IMR-90 (cell line): ENCODE results near the gene SDK1. TPM values are rescaled to one million over a fixed set of nuclear protein-coding genes. Genes with fewer than 3 reads are reported as not detected.

ENCODE experiments used
- ATAC-seq: fragments of 200-7000 bp; cut with Tn5 transposase; 2 replicates; pipeline ENCODE4 v1.9.1; 2020; ENCODE audit warnings: low read depth, mild to moderate bottlenecking, moderate library complexity
- BruUV-seq: library from RNA; stranded (reverse); fragments of 400-500 nt; replicated peaks from 2 replicates; lab custom pipeline; 2021; lab: Mats Ljungman, UMichigan
- CTCF ChIA-PET: fragments of 300-600 bp; formaldehyde crosslinking; extraction: SDS; loops from one replicate; lab custom pipeline; 2021; ENCODE audit warnings: antibody characterized with exemption; lab: Yijun Ruan, JAX
- POLR2A ChIA-PET: fragments of 300-600 bp; sonication (Branson Sonifier 250); formaldehyde crosslinking; loops from one replicate; lab custom pipeline; 2022; ENCODE audit warnings: antibody characterized with exemption; ENCODE audit not compliant: unreplicated experiment; lab: Charles Lee
- DNase-seq: peaks from one replicate; pipeline ENCODE4 v3.0.0; 2013
- H2AFZ ChIP-seq: replicated peaks from 2 replicates; pipeline ENCODE3; 2013; ENCODE audit warnings: low read length, mild to moderate bottlenecking; ENCODE audit not compliant: poor library complexity
- H2AK5ac ChIP-seq: 2 replicates; pipeline ENCODE4 v1.6.1; 2013; ENCODE audit warnings: low read depth, low read length, inconsistent platforms
- H2AK9ac ChIP-seq: replicated peaks from 2 replicates; pipeline ENCODE3; 2013; ENCODE audit warnings: mild to moderate bottlenecking, low read depth, low read length, moderate library complexity; ENCODE audit not compliant: poor library complexity
- H2BK120ac ChIP-seq: 2 replicates; pipeline ENCODE4 v1.6.1; 2013; ENCODE audit warnings: low read depth, low read length, inconsistent platforms
- H2BK15ac ChIP-seq: 3 replicates; pipeline ENCODE4 v1.6.1; 2013; ENCODE audit warnings: low read depth, low read length, inconsistent platforms
- H2BK20ac ChIP-seq: 2 replicates; pipeline ENCODE4 v1.6.1; 2013; ENCODE audit warnings: low read depth, mild to moderate bottlenecking, inconsistent platforms, low read length, moderate library complexity
- H2BK5ac ChIP-seq: 2 replicates; pipeline ENCODE4 v1.6.1; 2013; ENCODE audit warnings: mild to moderate bottlenecking, low read depth, low read length, inconsistent platforms; ENCODE audit not compliant: poor library complexity, severe bottlenecking
- H3K14ac ChIP-seq: replicated peaks from 2 replicates; pipeline ENCODE4 v1.6.1; 2013; ENCODE audit warnings: low read depth, low read length, inconsistent platforms
- H3K18ac ChIP-seq: 2 replicates; pipeline ENCODE4 v1.6.1; 2013; ENCODE audit warnings: low read depth, low read length, control low read depth
- H3K23ac ChIP-seq: 2 replicates; pipeline ENCODE4 v1.6.1; 2013; ENCODE audit warnings: low read depth, low read length, inconsistent platforms
- H3K27ac ChIP-seq: 2 replicates; pipeline ENCODE4 v1.5.1; 2013; ENCODE audit warnings: mild to moderate bottlenecking, control low read depth, low read length; ENCODE audit not compliant: insufficient read depth
- H3K27me3 ChIP-seq: 2 replicates; pipeline ENCODE4 v1.6.1; 2013; ENCODE audit warnings: low read length; ENCODE audit not compliant: control insufficient read depth, insufficient read depth
- H3K36me3 ChIP-seq: 2 replicates; pipeline ENCODE4 v1.6.1; 2013; ENCODE audit warnings: low read length, mixed read lengths; ENCODE audit not compliant: control insufficient read depth, insufficient read depth
- H3K4ac ChIP-seq: 2 replicates; pipeline ENCODE4 v1.6.1; 2013; ENCODE audit warnings: low read depth, low read length, inconsistent platforms
- H3K4me1 ChIP-seq: 2 replicates; pipeline ENCODE4 v1.6.1; 2013; ENCODE audit warnings: low read length, mixed read lengths; ENCODE audit not compliant: control insufficient read depth, insufficient read depth
- H3K4me2 ChIP-seq: 2 replicates; pipeline ENCODE4 v1.6.1; 2013; ENCODE audit warnings: low read depth, mild to moderate bottlenecking, control low read depth, low read length, moderate library complexity
- H3K4me3 ChIP-seq: 2 replicates; pipeline ENCODE4 v1.5.1; 2013; ENCODE audit warnings: low read depth, mild to moderate bottlenecking, control low read depth, low read length, moderate library complexity; ENCODE audit not compliant: insufficient read depth
- H3K56ac ChIP-seq: 2 replicates; pipeline ENCODE4 v1.6.1; 2013; ENCODE audit warnings: low read length, inconsistent platforms; ENCODE audit not compliant: insufficient read depth; ENCODE audit errors: extremely low read depth
- H3K79me1 ChIP-seq, 2 experiments: 2 replicates each; pipeline ENCODE4 v1.6.1; 2013; ENCODE audit warnings: low read length in 2 of 2, inconsistent platforms in 1 of 2, low read depth in 1 of 2
- H3K9ac ChIP-seq: 2 replicates; pipeline ENCODE4 v1.6.1; 2013; ENCODE audit warnings: low read depth, low read length, control low read depth
- H3K9me1 ChIP-seq: 2 replicates; pipeline ENCODE4 v1.6.1; 2013; ENCODE audit warnings: low read length, inconsistent platforms; ENCODE audit not compliant: insufficient read depth
- H3K9me3 ChIP-seq: 2 replicates; pipeline ENCODE4 v1.6.1; 2013; ENCODE audit warnings: low read length; ENCODE audit not compliant: control insufficient read depth, insufficient read depth
- H4K20me1 ChIP-seq: 2 replicates; pipeline ENCODE4 v1.6.1; 2013; ENCODE audit warnings: low read length, inconsistent platforms; ENCODE audit not compliant: insufficient read depth
- H4K5ac ChIP-seq: 2 replicates; pipeline ENCODE4 v1.6.1; 2013; ENCODE audit warnings: mild to moderate bottlenecking, low read depth, low read length, control low read depth
- H4K8ac ChIP-seq, 2 experiments: 2 replicates each; pipeline ENCODE4 v1.6.1; 2013; ENCODE audit warnings: low read depth in 2 of 2, low read length in 2 of 2, control low read depth in 1 of 2, inconsistent platforms in 1 of 2
- H4K91ac ChIP-seq: 2 replicates; pipeline ENCODE4 v1.6.1; 2013; ENCODE audit warnings: low read depth, low read length, inconsistent platforms; ENCODE audit not compliant: insufficient read depth
- BHLHE40 ChIP-seq: fragments of 150-350 bp; IDR thresholded peaks from 2 replicates; pipeline ENCODE4 v1.6.1; 2016; ENCODE audit warnings: mild to moderate bottlenecking, low read depth, low read length
- CEBPB ChIP-seq: IDR thresholded peaks from 2 replicates; pipeline ENCODE4 v1.6.1; 2012; ENCODE audit warnings: low read depth, low read length, improper control_type of control experiment
- CHD1 ChIP-seq: IDR thresholded peaks from 2 replicates; pipeline ENCODE4 v1.6.1; 2012; ENCODE audit warnings: low read depth, low read length, improper control_type of control experiment
- ELK1 ChIP-seq: fragments of 150-350 bp; IDR thresholded peaks from 2 replicates; pipeline ENCODE4 v1.6.1; 2016; ENCODE audit warnings: low read depth, mild to moderate bottlenecking, low read length, moderate library complexity, borderline replicate concordance
- FOS ChIP-seq: fragments of 150-350 bp; IDR thresholded peaks from 2 replicates; pipeline ENCODE4 v1.6.1; 2016; ENCODE audit warnings: low read depth, low read length
- MAFK ChIP-seq: IDR thresholded peaks from 2 replicates; pipeline ENCODE4 v1.6.1; 2012; ENCODE audit warnings: low read depth, low read length, improper control_type of control experiment
- MAZ ChIP-seq: IDR thresholded peaks from 2 replicates; pipeline ENCODE4 v1.6.1; 2012; ENCODE audit warnings: low read depth, mild to moderate bottlenecking, low read length, improper control_type of control experiment, moderate library complexity, borderline replicate concordance
- MXI1 ChIP-seq: IDR thresholded peaks from 2 replicates; pipeline ENCODE4 v1.6.1; 2012; ENCODE audit warnings: low read depth, mild to moderate bottlenecking, low read length, moderate library complexity, borderline replicate concordance
- RAD21 ChIP-seq: IDR thresholded peaks from 2 replicates; pipeline ENCODE4 v1.6.1; 2012; ENCODE audit warnings: low read length, improper control_type of control experiment
- RCOR1 ChIP-seq: IDR thresholded peaks from 2 replicates; pipeline ENCODE4 v1.6.1; 2012; ENCODE audit warnings: mild to moderate bottlenecking, low read length, improper control_type of control experiment; ENCODE audit not compliant: insufficient replicate concordance
- SMC3 ChIP-seq: fragments of 150-350 bp; IDR thresholded peaks from 2 replicates; pipeline ENCODE4 v1.6.1; 2016; ENCODE audit warnings: low read depth, mild to moderate bottlenecking, antibody characterized with exemption, low read length, moderate library complexity
- WGBS, 2 experiments: methylation state at CpG; one replicate each; pipeline versions ENCODE4 v1.1.5 to v1.1.7; 2013; ENCODE audit warnings: missing lambda C conversion rate in 2 of 2; ENCODE audit not compliant: insufficient read length in 1 of 2; ENCODE audit errors: extremely low coverage in 2 of 2; 5-methylcytosine and 5-hydroxymethylcytosine counted together
- dilution Hi-C: fragments of 300-500 bp; cut with HindIII; formaldehyde crosslinking; loops from one replicate; pipeline ENCODE4 v1.14.3; 2018; ENCODE audit warnings: low sequenced_read_pairs; ENCODE audit not compliant: unreplicated experiment
- in situ Hi-C: fragments of 300-500 bp; cut with MboI; formaldehyde crosslinking; loops from 3 replicates; pipeline ENCODE4 v1.14.3; 2019; ENCODE audit warnings: low sequenced_read_pairs, inconsistent platforms, mixed read lengths
- intact Hi-C: fragments of 100-400 bp; cut with micrococcal nuclease; formaldehyde crosslinking; loops from 2 replicates; pipeline ENCODE4 v1.10.0; 2022
- polyA plus RNA-seq, 3 experiments: library from polyadenylated mRNA; depleted of rRNA; stranded (reverse); fragments of >200 nt; gene quantifications; 2 replicates each; pipeline ENCODE4 v1.2.3, GENCODE V29; 2012; ENCODE audit warnings: low replicate concordance in 1 of 3
- total RNA-seq: library from RNA; depleted of rRNA; stranded (reverse); fragments of >200 nt; gene quantifications from 2 replicates; pipeline ENCODE4 v1.2.3, GENCODE V29; 2012
- TF ChIP-seq, protein P1 (sequence below): conservative IDR thresholded peaks from 2 replicates; pipeline ENCODE4 v1.5.1; 2012; ENCODE audit warnings: mild to moderate bottlenecking, low read depth, low read length, improper control_type of control experiment
- TF ChIP-seq, protein P2 (sequence below): fragments of 150-350 bp; IDR thresholded peaks from 2 replicates; pipeline ENCODE4 v1.6.1; 2017; ENCODE audit warnings: mild to moderate bottlenecking, antibody characterized with exemption, low read length, low read depth

SDK1 gene
- total and polyA plus RNA-seq, 2 of the 4 experiments (the other 2 are of a cell fraction), result 1.5 to 1.6 TPM

GRCh38 chr7:4203626-4204512 is 902.8 kb downstream of the SDK1 start:
- TF ChIP-seq RAD21 (no peak), CEBPB (no peak), RCOR1 (no peak), FOS (no peak), BHLHE40 (no peak), SMC3 (no peak), ELK1 (no peak), MAZ (no peak), CHD1 (no peak), MXI1 (no peak), MAFK (no peak)
- TF ChIP-seq, protein P1, sequence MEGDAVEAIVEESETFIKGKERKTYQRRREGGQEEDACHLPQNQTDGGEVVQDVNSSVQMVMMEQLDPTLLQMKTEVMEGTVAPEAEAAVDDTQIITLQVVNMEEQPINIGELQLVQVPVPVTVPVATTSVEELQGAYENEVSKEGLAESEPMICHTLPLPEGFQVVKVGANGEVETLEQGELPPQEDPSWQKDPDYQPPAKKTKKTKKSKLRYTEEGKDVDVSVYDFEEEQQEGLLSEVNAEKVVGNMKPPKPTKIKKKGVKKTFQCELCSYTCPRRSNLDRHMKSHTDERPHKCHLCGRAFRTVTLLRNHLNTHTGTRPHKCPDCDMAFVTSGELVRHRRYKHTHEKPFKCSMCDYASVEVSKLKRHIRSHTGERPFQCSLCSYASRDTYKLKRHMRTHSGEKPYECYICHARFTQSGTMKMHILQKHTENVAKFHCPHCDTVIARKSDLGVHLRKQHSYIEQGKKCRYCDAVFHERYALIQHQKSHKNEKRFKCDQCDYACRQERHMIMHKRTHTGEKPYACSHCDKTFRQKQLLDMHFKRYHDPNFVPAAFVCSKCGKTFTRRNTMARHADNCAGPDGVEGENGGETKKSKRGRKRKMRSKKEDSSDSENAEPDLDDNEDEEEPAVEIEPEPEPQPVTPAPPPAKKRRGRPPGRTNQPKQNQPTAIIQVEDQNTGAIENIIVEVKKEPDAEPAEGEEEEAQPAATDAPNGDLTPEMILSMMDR, result no peak
- TF ChIP-seq, protein P2, sequence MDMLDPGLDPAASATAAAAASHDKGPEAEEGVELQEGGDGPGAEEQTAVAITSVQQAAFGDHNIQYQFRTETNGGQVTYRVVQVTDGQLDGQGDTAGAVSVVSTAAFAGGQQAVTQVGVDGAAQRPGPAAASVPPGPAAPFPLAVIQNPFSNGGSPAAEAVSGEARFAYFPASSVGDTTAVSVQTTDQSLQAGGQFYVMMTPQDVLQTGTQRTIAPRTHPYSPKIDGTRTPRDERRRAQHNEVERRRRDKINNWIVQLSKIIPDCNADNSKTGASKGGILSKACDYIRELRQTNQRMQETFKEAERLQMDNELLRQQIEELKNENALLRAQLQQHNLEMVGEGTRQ, result no peak
- no peaks in the 10 kb centered on the region for H3K27me3 ChIP-seq
- no peaks in the 10 kb centered on the region for H3K4me1 ChIP-seq
- no peak overlapping the region for H3K18ac ChIP-seq
- ChIA-PET CTCF (no interaction called here), POLR2A (no interaction called here)
- H2BK15ac ChIP-seq, result no peak overlapping the region
- H2AFZ ChIP-seq, result no peak overlapping the region
- dilution Hi-C loops, result no loop called here
- H3K79me1 ChIP-seq, result no peaks in the 10 kb centered on the region
- DNase-seq, result no peak
- no peak overlapping the region for H2BK20ac ChIP-seq
- H3K9me1 ChIP-seq, result no peaks in the 10 kb centered on the region
- H3K56ac ChIP-seq, result no peak overlapping the region
- no peak overlapping the region for H4K91ac ChIP-seq
- H3K4me3 ChIP-seq, result no peak overlapping the region
- intact Hi-C loops, result no loop called here
- BruUV-seq, result no TSS peak
- no peak overlapping the region for H3K4ac ChIP-seq
- no peak overlapping the region for H2BK120ac ChIP-seq
- H3K9me3 ChIP-seq, result peaks cover 31% of the 10 kb centered on the region
- H4K8ac ChIP-seq, result no peak overlapping the region
- H2BK5ac ChIP-seq, result no peak overlapping the region
- no peak overlapping the region for H3K23ac ChIP-seq
- no peak overlapping the region for H3K27ac ChIP-seq
- no peak overlapping the region for H3K4me2 ChIP-seq
- no peak overlapping the region for H4K5ac ChIP-seq
- no peak overlapping the region for H3K14ac ChIP-seq
- H3K36me3 ChIP-seq, result no peaks in the 10 kb centered on the region
- no peak for ATAC-seq
- WGBS, 2 experiments, result 72% methylated on average over 8 of the region's 29 CpGs; no CpG with 5 or more reads in 1 of the 2 experiments
- H2AK9ac ChIP-seq, result no peak overlapping the region
- in situ Hi-C loops, result no loop called here
- no peak overlapping the region for H3K9ac ChIP-seq
- no peak overlapping the region for H2AK5ac ChIP-seq
- H4K20me1 ChIP-seq, result no peaks in the 10 kb centered on the region
